MM.1S (cell line): ENCODE data around the gene ZNF366.

Experiments
- DNase-seq: peaks from one replicate; pipeline ENCODE4 v3.0.0-alpha.2; 2015
- H2AFZ ChIP-seq: fragments of 300-600 bp; sonication (generic); 2 replicates; pipeline ENCODE4 v1.6.0; 2016; ENCODE audit warnings: antibody characterized with exemption, low read length
- H3F3A ChIP-seq: fragments of 300-600 bp; sonication (generic); 2 replicates; pipeline ENCODE4 v1.6.1; 2016; ENCODE audit warnings: mild to moderate bottlenecking, antibody characterized with exemption, low read length, moderate library complexity, mixed read lengths; ENCODE audit not compliant: insufficient read depth
- H3K27ac ChIP-seq: fragments of 300-600 bp; sonication (generic); 2 replicates; pipeline ENCODE4 v1.5.1; 2016; ENCODE audit warnings: mild to moderate bottlenecking, low read length
- H3K27me3 ChIP-seq: fragments of 300-600 bp; sonication (generic); replicated peaks from 2 replicates; pipeline ENCODE4 v1.6.0; 2016; ENCODE audit warnings: low read length; ENCODE audit not compliant: insufficient read depth
- H3K36me3 ChIP-seq: fragments of 300-600 bp; sonication (generic); replicated peaks from 2 replicates; pipeline ENCODE4 v1.6.1; 2016; ENCODE audit warnings: mild to moderate bottlenecking, low read length, mixed read lengths; ENCODE audit not compliant: insufficient read depth
- H3K4me1 ChIP-seq: fragments of 300-600 bp; sonication (generic); 2 replicates; pipeline ENCODE4 v1.6.1; 2016; ENCODE audit warnings: low read length, mixed read lengths
- H3K4me2 ChIP-seq: fragments of 300-600 bp; sonication (generic); 2 replicates; pipeline ENCODE4 v1.6.0; 2016; ENCODE audit warnings: low read depth, low read length
- H3K4me3 ChIP-seq: fragments of 300-600 bp; sonication (generic); 2 replicates; pipeline ENCODE4 v1.5.1; 2016; ENCODE audit warnings: low read length, mixed read lengths
- H3K79me2 ChIP-seq: fragments of 300-600 bp; sonication (generic); 2 replicates; pipeline ENCODE4 v1.6.1; 2016; ENCODE audit warnings: mixed run types, low read length, mixed read lengths
- H3K9ac ChIP-seq: fragments of 300-600 bp; sonication (generic); 2 replicates; pipeline ENCODE4 v1.6.1; 2016; ENCODE audit warnings: low read length, mixed read lengths
- H3K9me2 ChIP-seq: fragments of 300-600 bp; sonication (generic); replicated peaks from 2 replicates; pipeline ENCODE4 v1.6.1; 2016; ENCODE audit warnings: mild to moderate bottlenecking, low read length, mixed read lengths; ENCODE audit not compliant: insufficient read depth
- H3K9me3 ChIP-seq: fragments of 300-600 bp; sonication (generic); replicated peaks from 2 replicates; pipeline ENCODE4 v1.6.1; 2016; ENCODE audit warnings: mild to moderate bottlenecking, low read length, mixed read lengths; ENCODE audit not compliant: insufficient read depth
- H4K20me1 ChIP-seq: fragments of 300-600 bp; sonication (generic); 2 replicates; pipeline ENCODE4 v1.6.1; 2016; ENCODE audit warnings: mild to moderate bottlenecking, low read length, moderate library complexity, mixed read lengths; ENCODE audit not compliant: insufficient read depth
- CTCF ChIP-seq: fragments of 300-600 bp; sonication (generic); IDR thresholded peaks from 2 replicates; pipeline ENCODE4 v1.5.1; 2016; ENCODE audit warnings: antibody characterized with exemption, low read length, mixed read lengths
- EZH2 ChIP-seq: fragments of 300-600 bp; sonication (generic); optimal IDR thresholded peaks from 2 replicates; pipeline ENCODE3; 2017; ENCODE audit warnings: low read depth, mild to moderate bottlenecking, antibody characterized with exemption, low read length, mixed read lengths
- EZH2phosphoT487 ChIP-seq: fragments of 300-600 bp; sonication (generic); IDR thresholded peaks from 2 replicates; pipeline ENCODE4 v1.6.1; 2018; ENCODE audit warnings: antibody characterized with exemption, low read length

The ZNF366 gene

GRCh38 chr5:72477644-72478043 is 29.6 kb downstream of the ZNF366 start:
- Histone ChIP-seq H3F3A (no peaks in the 10 kb centered on the region), H3K79me2 (no peaks in the 10 kb centered on the region), H3K4me3 (no peak overlapping the region), H3K4me2 (no peak overlapping the region), H3K36me3 (no peaks in the 10 kb centered on the region), H2AFZ (no peak overlapping the region), H3K9me2 (no peaks in the 10 kb centered on the region), H4K20me1 (no peaks in the 10 kb centered on the region), H3K27me3 (no peaks in the 10 kb centered on the region), H3K27ac (no peak overlapping the region), H3K9me3 (no peaks in the 10 kb centered on the region), H3K9ac (no peak overlapping the region), H3K4me1 (no peaks in the 10 kb centered on the region)
- DNase-seq, result no peak
- TF ChIP-seq EZH2 (no peak), EZH2phosphoT487 (no peak), CTCF (no peak)

- Histone ChIP-seq H3K4me2 (no peak overlapping the region), H3K9ac (no peak overlapping the region), H3F3A (no peaks in the 10 kb centered on the region), H3K9me2 (no peaks in the 10 kb centered on the region), H3K79me2 (no peaks in the 10 kb centered on the region), H3K9me3 (no peaks in the 10 kb centered on the region), H3K36me3 (no peaks in the 10 kb centered on the region), H4K20me1 (no peaks in the 10 kb centered on the region), H3K27ac (no peak overlapping the region), H3K4me3 (no peak overlapping the region), H3K4me1 (no peaks in the 10 kb centered on the region), H3K27me3 (no peaks in the 10 kb centered on the region), H2AFZ (no peak overlapping the region)
- TF ChIP-seq CTCF (no peak), EZH2phosphoT487 (no peak), EZH2 (no peak)
- no peak for DNase-seq
Observed at GRCh38 chr5:72477176-72477575, 30.0 kb downstream of the ZNF366 start.

GRCh38 chr5:72476721-72477120 is 30.5 kb downstream of the ZNF366 start:
- no peak for DNase-seq
- Histone ChIP-seq H3K4me2 (no peak overlapping the region), H3K9ac (no peak overlapping the region), H3K4me3 (no peak overlapping the region), H2AFZ (no peak overlapping the region), H3K9me2 (no peaks in the 10 kb centered on the region), H3K4me1 (no peaks in the 10 kb centered on the region), H4K20me1 (no peaks in the 10 kb centered on the region), H3K27me3 (no peaks in the 10 kb centered on the region), H3K79me2 (no peaks in the 10 kb centered on the region), H3K36me3 (no peaks in the 10 kb centered on the region), H3K27ac (no peak overlapping the region), H3F3A (no peaks in the 10 kb centered on the region), H3K9me3 (no peaks in the 10 kb centered on the region)
- no peak for TF ChIP-seq CTCF
